Upper lobe of right lung (tissue), 1 donor: Measurements from ENCODE around the gene ATXN3L. TPM values are rescaled to one million over a fixed set of nuclear protein-coding genes. Genes with fewer than 3 reads are reported as not detected.

Experiments
- ATAC-seq: fragments of 200-7000 bp; cut with Tn5 transposase; one replicate; pipeline ENCODE4 v1.9.1; 2020; ENCODE audit warnings: mild to moderate bottlenecking, moderate library complexity
- DNase-seq: peaks from one replicate; pipeline ENCODE4 v3.0.0-alpha.2; 2020
- H3K27ac ChIP-seq: fragments of 200-600 bp; one replicate; pipeline ENCODE4 v1.8.0; 2022
- H3K27me3 ChIP-seq: fragments of 200-600 bp; one replicate; pipeline ENCODE4 v1.8.0; 2022; ENCODE audit warnings: mild to moderate bottlenecking
- H3K36me3 ChIP-seq: fragments of 200-600 bp; one replicate; pipeline ENCODE4 v1.8.0; 2022
- H3K4me1 ChIP-seq: fragments of 200-600 bp; one replicate; pipeline ENCODE4 v1.8.0; 2022
- H3K4me3 ChIP-seq: fragments of 200-600 bp; one replicate; pipeline ENCODE4 v1.8.0; 2022; ENCODE audit warnings: mild to moderate bottlenecking
- H3K9me3 ChIP-seq: fragments of 200-600 bp; one replicate; pipeline ENCODE4 v1.8.0; 2022
- intact Hi-C: fragments of 100-400 bp; cut with DNase I; formaldehyde crosslinking; loops from one replicate; pipeline ENCODE4 v1.11.0; 2022
- total RNA-seq: library from RNA; stranded (reverse); fragmentation: NEBNext Ultra II Directional; extraction: Animal tissue kit (Norgen Biotek cat#: 25700); gene quantifications from one replicate; pipeline ENCODE4 v1.2.1, GENCODE V29; 2021
- TF ChIP-seq, protein P1 (sequence below): fragments of 200-600 bp; IDR thresholded peaks from one replicate; pipeline ENCODE4 v1.8.0; 2022; ENCODE audit warnings: antibody characterized with exemption
- donor health status: DM: no; HTN: yes; CAD: no; lungs with severe emphysema.

The ATXN3L gene
- total RNA-seq, 1 donor from 2014 or later, result not detected

- H3K27ac ChIP-seq, result no peak overlapping the region
- TF ChIP-seq, protein P1, sequence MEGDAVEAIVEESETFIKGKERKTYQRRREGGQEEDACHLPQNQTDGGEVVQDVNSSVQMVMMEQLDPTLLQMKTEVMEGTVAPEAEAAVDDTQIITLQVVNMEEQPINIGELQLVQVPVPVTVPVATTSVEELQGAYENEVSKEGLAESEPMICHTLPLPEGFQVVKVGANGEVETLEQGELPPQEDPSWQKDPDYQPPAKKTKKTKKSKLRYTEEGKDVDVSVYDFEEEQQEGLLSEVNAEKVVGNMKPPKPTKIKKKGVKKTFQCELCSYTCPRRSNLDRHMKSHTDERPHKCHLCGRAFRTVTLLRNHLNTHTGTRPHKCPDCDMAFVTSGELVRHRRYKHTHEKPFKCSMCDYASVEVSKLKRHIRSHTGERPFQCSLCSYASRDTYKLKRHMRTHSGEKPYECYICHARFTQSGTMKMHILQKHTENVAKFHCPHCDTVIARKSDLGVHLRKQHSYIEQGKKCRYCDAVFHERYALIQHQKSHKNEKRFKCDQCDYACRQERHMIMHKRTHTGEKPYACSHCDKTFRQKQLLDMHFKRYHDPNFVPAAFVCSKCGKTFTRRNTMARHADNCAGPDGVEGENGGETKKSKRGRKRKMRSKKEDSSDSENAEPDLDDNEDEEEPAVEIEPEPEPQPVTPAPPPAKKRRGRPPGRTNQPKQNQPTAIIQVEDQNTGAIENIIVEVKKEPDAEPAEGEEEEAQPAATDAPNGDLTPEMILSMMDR, result no peak
- DNase-seq (no peak), ATAC-seq (peak; percentile 54)
- no peaks in the 10 kb centered on the region for H3K36me3 ChIP-seq
- H3K9me3 ChIP-seq, result no peaks in the 10 kb centered on the region
- intact Hi-C loops, result no loop called here
- H3K4me1 ChIP-seq, result no peaks in the 10 kb centered on the region
- H3K27me3 ChIP-seq, result no peaks in the 10 kb centered on the region
- no peak overlapping the region for H3K4me3 ChIP-seq
Observed at GRCh38 chrX:13277539-13277938, 42.3 kb downstream of the ATXN3L start.

- Histone ChIP-seq H3K9me3 (no peaks in the 10 kb centered on the region), H3K4me3 (no peak overlapping the region), H3K27ac (no peak overlapping the region), H3K36me3 (no peaks in the 10 kb centered on the region), H3K4me1 (no peaks in the 10 kb centered on the region), H3K27me3 (no peaks in the 10 kb centered on the region)
- no peak for ATAC-seq
- intact Hi-C loops, result no loop called here
- TF ChIP-seq, protein P1, result no peak
- no peak for DNase-seq
Observed at GRCh38 chrX:13276991-13277390, 42.9 kb downstream of the ATXN3L start.

- Histone ChIP-seq H3K27me3 (no peaks in the 10 kb centered on the region), H3K9me3 (no peaks in the 10 kb centered on the region), H3K4me1 (no peaks in the 10 kb centered on the region), H3K36me3 (no peaks in the 10 kb centered on the region), H3K27ac (no peak overlapping the region), H3K4me3 (no peak overlapping the region)
- DNase-seq, result no peak
- TF ChIP-seq, protein P1, result no peak
- intact Hi-C loops, result no loop called here
- ATAC-seq, result no peak
Observed at GRCh38 chrX:13275031-13275430, 44.8 kb downstream of the ATXN3L start.

DNA sequence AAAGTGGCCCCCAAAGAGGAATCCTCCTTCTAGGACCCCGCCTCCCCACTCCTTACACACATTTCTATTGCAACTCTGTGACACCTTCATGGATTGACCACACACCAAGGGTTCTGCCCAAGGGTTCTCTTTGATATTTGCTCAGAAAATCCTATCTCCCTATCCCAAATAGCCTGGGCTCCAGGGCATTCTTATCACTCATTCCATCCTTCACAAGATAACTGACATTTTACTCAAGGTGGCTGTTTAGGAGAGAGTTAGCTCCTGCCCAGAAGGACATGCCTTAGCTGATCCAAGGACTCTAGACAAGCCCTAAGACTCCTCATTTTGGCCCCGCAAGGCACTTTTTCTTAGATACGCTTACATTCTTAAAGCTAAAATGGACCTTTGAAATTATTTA, 47.4 kb downstream of the ATXN3L start:
- ATAC-seq, result no peak
- Histone ChIP-seq H3K4me3 (no peak overlapping the region), H3K36me3 (no peaks in the 10 kb centered on the region), H3K4me1 (no peaks in the 10 kb centered on the region), H3K9me3 (no peaks in the 10 kb centered on the region), H3K27me3 (no peaks in the 10 kb centered on the region), H3K27ac (no peak overlapping the region)
- TF ChIP-seq, protein P1, result no peak
- intact Hi-C loops, result no loop called here
- DNase-seq, result no peak

GRCh38 chrX:13271511-13271910, 48.3 kb downstream of the ATXN3L start:
- no peak overlapping the region for H3K27ac ChIP-seq
- DNase-seq, result no peak
- no peak for ATAC-seq

More at GRCh38 chrX:13271511-13271910, 48.3 kb downstream of the ATXN3L start:
- TF ChIP-seq, protein P1, result no peak
- intact Hi-C loops, result no loop called here
- Histone ChIP-seq H3K36me3 (no peaks in the 10 kb centered on the region), H3K4me3 (no peak overlapping the region), H3K9me3 (no peaks in the 10 kb centered on the region), H3K27me3 (no peaks in the 10 kb centered on the region), H3K4me1 (no peaks in the 10 kb centered on the region)
